Measurements from ENCODE around the gene PKNOX2. TPM values are rescaled to one million over a fixed set of nuclear protein-coding genes. Genes with fewer than 3 reads are reported as not detected.

Gene PKNOX2
- total RNA-seq, 4 donors from 2014 or later: 0.83 to 4.1 (median 2.5) TPM

GRCh38 chr11:125176866-125177265 lies 12.3 kb downstream of the PKNOX2 start:
- no peak for DNase-seq (ENCODE audit: extremely low spot score)
- H3K27me3 ChIP-seq: no peaks in the 10 kb centered on the region
- TF ChIP-seq CTCF (IDR thresholded peaks at IDR 0.05): no peak
- no peak for TF ChIP-seq POLR2AphosphoS5 (IDR thresholded peaks at IDR 0.05)
- TF ChIP-seq EP300 (IDR thresholded peaks at IDR 0.05): no peak
- TF ChIP-seq POLR2A (IDR thresholded peaks at IDR 0.05; ENCODE audit: low read depth): no peak
- peaks cover 0 to 8% (median 3%) of the 10 kb centered on the region in 4 donors for H3K4me1 ChIP-seq
- WGBS: 74% methylated on average over 5 of the region's 5 CpGs
- no peak overlapping the region for H3K4me3 ChIP-seq
- no peaks in the 10 kb centered on the region for H3K36me3 ChIP-seq
- no peak overlapping the region for H3K27ac ChIP-seq (replicated peaks in 1 of 4)
- no peaks in the 10 kb centered on the region for H3K9me3 ChIP-seq
- intact Hi-C loops (cut with DNase I): no loop called here

- intact Hi-C loops (cut with DNase I): no loop called here
- 76% methylated on average over 3 of the region's 3 CpGs for WGBS
Measured at GRCh38 chr11:125177543-125177942, 13.0 kb downstream of the PKNOX2 start.

GRCh38 chr11:125179346-125179745 lies 14.8 kb downstream of the PKNOX2 start:
- no peaks in the 10 kb centered on the region for H3K36me3 ChIP-seq
- no peaks in the 10 kb centered on the region for H3K9me3 ChIP-seq
- intact Hi-C loops (cut with DNase I): no loop called here
- TF ChIP-seq POLR2AphosphoS5 (IDR thresholded peaks at IDR 0.05): no peak
- no peak overlapping the region for H3K4me3 ChIP-seq
- 79% methylated on average over 9 of the region's 9 CpGs for WGBS
- no peaks in the 10 kb centered on the region for H3K27me3 ChIP-seq
- H3K4me1 ChIP-seq: peaks cover 0 to 13% (median 4%) of the 10 kb centered on the region in 4 donors
- no peak overlapping the region for H3K27ac ChIP-seq (replicated peaks in 1 of 4)
- no peak for DNase-seq (ENCODE audit: extremely low spot score)

More at GRCh38 chr11:125177543-125177942, 13.0 kb downstream of the PKNOX2 start:
- Histone ChIP-seq H3K27me3 (no peaks in the 10 kb centered on the region), H3K4me1 (peaks cover 0 to 11% (median 4%) of the 10 kb centered on the region in 4 donors), H3K4me3 (no peak overlapping the region), H3K9me3 (no peaks in the 10 kb centered on the region), H3K27ac (replicated peaks in 1 of 4) (no peak overlapping the region), H3K36me3 (no peaks in the 10 kb centered on the region)
- no peak for DNase-seq (ENCODE audit: extremely low spot score)
- TF ChIP-seq EP300 (IDR thresholded peaks at IDR 0.05): no peak
- no peak for TF ChIP-seq CTCF (IDR thresholded peaks at IDR 0.05)
- no peak for TF ChIP-seq POLR2A (IDR thresholded peaks at IDR 0.05; ENCODE audit: low read depth)
- TF ChIP-seq POLR2AphosphoS5 (IDR thresholded peaks at IDR 0.05): no peak

- WGBS: 81% methylated on average over 11 of the region's 11 CpGs
- no peak overlapping the region for H3K27ac ChIP-seq (replicated peaks in 1 of 4)
- TF ChIP-seq EP300 (IDR thresholded peaks at IDR 0.05) (no peak), POLR2AphosphoS5 (IDR thresholded peaks at IDR 0.05) (no peak), CTCF (IDR thresholded peaks at IDR 0.05) (no peak), POLR2A (IDR thresholded peaks at IDR 0.05; ENCODE audit: low read depth) (no peak)
- H3K4me1 ChIP-seq: peaks cover 0 to 13% (median 4%) of the 10 kb centered on the region in 4 donors
- no peaks in the 10 kb centered on the region for H3K27me3 ChIP-seq
- no peaks in the 10 kb centered on the region for H3K9me3 ChIP-seq
- intact Hi-C loops (cut with DNase I): no loop called here
- no peaks in the 10 kb centered on the region for H3K36me3 ChIP-seq
- no peak for DNase-seq (ENCODE audit: extremely low spot score)
- no peak overlapping the region for H3K4me3 ChIP-seq
Measured at GRCh38 chr11:125179895-125180294, 15.3 kb downstream of the PKNOX2 start.

- no peak for DNase-seq (ENCODE audit: extremely low spot score)
- 64% methylated on average over 6 of the region's 6 CpGs for whole genome bisulfite sequencing
- H3K4me1 ChIP-seq: peaks cover 0 to 13% (median 4%) of the 10 kb centered on the region in 4 donors
- TF ChIP-seq POLR2AphosphoS5 (IDR thresholded peaks at IDR 0.05) (no peak), CTCF (IDR thresholded peaks at IDR 0.05) (no peak), EP300 (IDR thresholded peaks at IDR 0.05) (no peak), POLR2A (IDR thresholded peaks at IDR 0.05; ENCODE audit: low read depth) (no peak)
- H3K4me3 ChIP-seq: no peak overlapping the region
- no peak overlapping the region for H3K27ac ChIP-seq (replicated peaks in 1 of 4)
- no peaks in the 10 kb centered on the region for H3K9me3 ChIP-seq
- intact Hi-C loops (cut with DNase I): no loop called here
- no peaks in the 10 kb centered on the region for H3K36me3 ChIP-seq
- no peaks in the 10 kb centered on the region for H3K27me3 ChIP-seq
Measured at GRCh38 chr11:125180413-125181305, 16.1 kb downstream of the PKNOX2 start.

Data from esophagus muscularis mucosa (tissue), 4 donors.